Measurements from ENCODE around the gene WNT2.

DNA sequence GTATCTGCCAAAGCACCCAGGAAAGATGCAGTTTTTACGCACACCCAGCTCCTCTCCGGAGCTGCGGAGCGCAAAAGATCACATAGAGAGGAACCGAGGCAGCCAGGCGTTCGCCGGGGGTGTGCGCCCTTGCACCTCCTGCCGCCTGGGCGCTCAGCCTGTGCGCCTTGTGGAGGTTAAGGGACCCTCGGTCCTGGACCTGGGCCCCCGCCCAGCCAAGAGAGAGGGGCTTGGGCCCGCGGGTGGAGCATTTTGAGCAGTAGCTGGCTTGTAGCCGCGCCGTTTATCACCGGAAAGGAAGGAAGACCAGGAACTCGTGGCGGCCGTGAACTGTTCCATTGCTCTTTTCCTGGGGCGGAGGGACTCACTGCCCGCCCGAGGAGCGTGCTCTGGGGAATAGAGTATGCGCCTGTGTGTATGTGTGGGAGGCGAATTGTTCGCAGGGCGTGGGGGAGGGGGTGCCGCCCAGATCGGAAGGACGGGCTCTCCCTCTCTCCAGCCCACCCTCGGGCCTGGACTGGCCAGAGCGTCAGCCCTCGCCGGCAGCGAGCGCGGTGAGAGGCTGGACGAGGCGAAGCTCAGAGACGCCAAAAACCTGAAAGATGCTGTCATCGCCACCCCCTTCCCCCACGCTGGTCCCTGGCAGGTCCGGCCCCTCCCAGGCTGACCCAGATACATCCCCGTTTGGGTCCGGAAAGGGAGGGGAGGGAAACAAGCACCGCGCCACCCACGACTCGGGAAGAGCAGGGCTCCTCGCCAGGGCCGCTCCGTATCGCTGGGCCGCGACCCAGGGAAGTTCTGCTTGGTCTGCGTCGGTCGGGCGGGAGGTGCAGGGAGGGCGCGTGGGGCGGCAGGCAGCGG is 1.2 kb upstream of the WNT2 start:
- TF ChIP-seq, protein P1, sequence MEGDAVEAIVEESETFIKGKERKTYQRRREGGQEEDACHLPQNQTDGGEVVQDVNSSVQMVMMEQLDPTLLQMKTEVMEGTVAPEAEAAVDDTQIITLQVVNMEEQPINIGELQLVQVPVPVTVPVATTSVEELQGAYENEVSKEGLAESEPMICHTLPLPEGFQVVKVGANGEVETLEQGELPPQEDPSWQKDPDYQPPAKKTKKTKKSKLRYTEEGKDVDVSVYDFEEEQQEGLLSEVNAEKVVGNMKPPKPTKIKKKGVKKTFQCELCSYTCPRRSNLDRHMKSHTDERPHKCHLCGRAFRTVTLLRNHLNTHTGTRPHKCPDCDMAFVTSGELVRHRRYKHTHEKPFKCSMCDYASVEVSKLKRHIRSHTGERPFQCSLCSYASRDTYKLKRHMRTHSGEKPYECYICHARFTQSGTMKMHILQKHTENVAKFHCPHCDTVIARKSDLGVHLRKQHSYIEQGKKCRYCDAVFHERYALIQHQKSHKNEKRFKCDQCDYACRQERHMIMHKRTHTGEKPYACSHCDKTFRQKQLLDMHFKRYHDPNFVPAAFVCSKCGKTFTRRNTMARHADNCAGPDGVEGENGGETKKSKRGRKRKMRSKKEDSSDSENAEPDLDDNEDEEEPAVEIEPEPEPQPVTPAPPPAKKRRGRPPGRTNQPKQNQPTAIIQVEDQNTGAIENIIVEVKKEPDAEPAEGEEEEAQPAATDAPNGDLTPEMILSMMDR (IDR thresholded peaks at IDR 0.05), result no peak
- no peak for TF ChIP-seq EP300 (IDR thresholded peaks at IDR 0.05)
- TF ChIP-seq POLR2A (IDR thresholded peaks at IDR 0.05; ENCODE audit: low read depth), result no peak
